Stomach (tissue), 9 donors: ENCODE measurements around the gene C5. TPM values are rescaled to one million over a fixed set of nuclear protein-coding genes. Genes with fewer than 3 reads are reported as not detected.

Experiments used
- DNase-seq, 2 donors: peaks; one replicate each; pipeline versions ENCODE4 v3.0.0 to v3.0.0-alpha.2; 2013 to 2019
- H3K27ac ChIP-seq, 5 donors: fragments of 200-600 bp in 4 of 5; sonication (generic) in 4 of 5; one replicate each; pipeline ENCODE4 v1.5.1; 2013 to 2019; ENCODE audit warnings: mild to moderate bottlenecking in 1 of 5, moderate library complexity in 1 of 5
- H3K27me3 ChIP-seq, 3 donors: fragments of 200-600 bp; sonication (generic); one replicate each; pipeline ENCODE4 v1.5.1; 2017 to 2019; ENCODE audit warnings: mixed run types in 1 of 3
- H3K36me3 ChIP-seq, 4 donors: fragments of 200-600 bp; sonication (generic); 1 replicate in 3 of 4; 2 replicates in 1 of 4; pipeline ENCODE4 v1.5.1; 2016 to 2019
- H3K4me1 ChIP-seq, 4 donors: fragments of 200-600 bp; sonication (generic); one replicate each; pipeline ENCODE4 v1.5.1; 2016 to 2019
- H3K4me3 ChIP-seq, 4 donors: fragments of 200-600 bp; sonication (generic) in 3 of 4; one replicate each; pipeline ENCODE4 v1.5.1; 2016 to 2019; ENCODE audit warnings: mild to moderate bottlenecking in 1 of 4
- H3K9me3 ChIP-seq, 4 donors: fragments of 200-600 bp; sonication (generic); one replicate each; pipeline ENCODE4 v1.5.1; 2016 to 2019
- EP300 ChIP-seq: sonication (generic); formaldehyde crosslinking; IDR thresholded peaks from one replicate; pipeline ENCODE4 v1.6.1; 2017; ENCODE audit warnings: antibody characterized with exemption
- POLR2A ChIP-seq, 4 donors: fragments of 450-650 bp; IDR thresholded peaks; one replicate each; pipeline ENCODE4 v1.6.1; 2016; ENCODE audit warnings: antibody characterized with exemption in 4 of 4, control low read depth in 2 of 4, mild to moderate bottlenecking in 1 of 4, moderate library complexity in 1 of 4
- POLR2AphosphoS5 ChIP-seq, 3 donors: sonication (generic); formaldehyde crosslinking; IDR thresholded peaks; one replicate each; pipeline ENCODE4 v1.6.1; 2016; ENCODE audit warnings: antibody characterized with exemption in 3 of 3
- WGBS, 5 donors: extraction: QIAGEN DNeasy Blood & Tissue Kit in 3 of 5; methylation state at CpG; one replicate each; pipeline versions ENCODE4 v1.1.5 to v1.1.7; 2013 to 2018; 5-methylcytosine and 5-hydroxymethylcytosine counted together
- intact Hi-C: fragments of 100-400 bp; cut with DNase I; formaldehyde crosslinking; loops from one replicate; pipeline ENCODE4 v1.15.1; 2023; ENCODE audit warnings: low total_unique reads
- polyA plus RNA-seq, 3 donors: library from polyadenylated mRNA; stranded (reverse); fragments of 200-250 nt; gene quantifications; one replicate each; pipeline ENCODE4 v1.2.3, GENCODE V29; 2013
- total RNA-seq, 5 donors: library from RNA; depleted of rRNA; stranded (reverse); fragments of >200 nt; gene quantifications; one replicate each; pipeline versions ENCODE4 v1.1.0 to v1.2.3, GENCODE V29; 2014 to 2016
- TF ChIP-seq, protein P1 (sequence below), 7 experiments: fragments of 450-650 bp in 4 of 7; fragments of 200-600 bp in 3 of 7; sonication (generic) in 3 of 7; IDR thresholded peaks; one replicate each; pipeline ENCODE4 v1.5.1; 2016 to 2019; ENCODE audit warnings: antibody characterized with exemption in 7 of 7, control low read depth in 2 of 7, mild to moderate bottlenecking in 1 of 7
- donor health status: healthy with polysubstance abuse.
- donor health status: Bipolar disorder and iron deficiency.
- donor health status: healthy.

The C5 gene
- total and polyA plus RNA-seq, 8 donors = 4.0 to 13.4 (median 6.2) TPM

DNA sequence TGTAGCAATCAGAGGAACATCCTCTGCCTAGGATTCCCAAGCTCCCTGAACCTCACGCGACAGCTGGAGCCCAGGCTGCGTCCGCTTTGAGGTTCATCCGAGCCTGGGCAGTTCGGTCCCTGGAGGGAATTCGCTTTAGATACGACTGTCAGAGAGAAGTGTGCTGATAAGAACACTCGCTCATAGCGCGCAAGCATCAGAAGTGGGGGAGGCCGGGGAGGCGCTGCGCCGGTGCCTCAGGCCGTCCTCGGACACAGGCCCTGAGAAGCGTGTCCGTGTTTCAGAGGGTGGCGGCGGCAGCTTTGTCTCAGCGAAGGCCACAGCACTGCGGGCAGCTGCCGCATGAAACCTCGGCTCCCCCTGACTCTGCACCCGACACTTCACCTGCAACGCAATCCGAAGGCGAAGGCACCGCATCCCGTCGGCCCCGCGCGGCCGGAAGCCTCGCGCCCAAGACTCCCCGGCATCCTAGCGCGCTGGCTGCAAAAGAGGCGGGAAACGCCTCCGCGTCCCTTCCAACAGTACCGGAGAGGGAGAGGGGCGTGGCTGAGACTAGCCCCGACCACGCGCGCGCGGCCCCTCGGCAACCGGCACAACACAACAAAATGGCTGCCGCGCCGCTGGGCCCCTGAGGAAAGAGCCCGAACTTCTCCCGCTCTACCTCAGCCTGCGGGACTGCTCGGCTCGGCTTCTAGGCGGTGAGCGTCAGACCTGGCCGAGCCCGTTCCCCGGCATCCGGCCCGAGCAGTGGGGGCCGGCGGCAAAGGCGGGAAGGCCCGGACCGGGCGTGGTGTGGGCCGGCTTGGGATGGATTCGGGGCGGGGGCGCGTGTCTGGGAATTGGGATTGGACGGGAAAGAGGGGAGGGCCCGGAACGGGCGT, 24.5 kb upstream of the C5 start, which contains the start of gene CNTRL:
Gene CNTRL, plus strand, starts transcription at position 586 of the 881 bp plus-strand sequence. CDS start 13,372 bp downstream, outside the sequence.
- peak within 1 kb of the TSS; percentile 73 to 87 (median 78) for H3K4me3 ChIP-seq
- peak within 1 kb of the TSS; percentile 77 to 93 (median 90) for H3K27ac ChIP-seq
- no peaks in the 10 kb centered on the region for H3K27me3 ChIP-seq
- no peak for TF ChIP-seq POLR2A (IDR thresholded peaks at IDR 0.05)
- peak; percentile 52 to 78 (median 67) for TF ChIP-seq POLR2AphosphoS5 (IDR thresholded peaks at IDR 0.05)
- peaks cover 25 to 37% (median 32%) of the 10 kb centered on the region in 4 donors for H3K4me1 ChIP-seq
- peak; percentile 87 to 97 for DNase-seq
- no peaks in the 10 kb centered on the region for H3K9me3 ChIP-seq
- 0 to 1% (median 1%) methylated on average over 53 to 85 of the region's 85 CpGs for WGBS, 5 donors
- intact Hi-C loops = no loop called here
- H3K36me3 ChIP-seq = no peaks in the 10 kb centered on the region

DNA sequence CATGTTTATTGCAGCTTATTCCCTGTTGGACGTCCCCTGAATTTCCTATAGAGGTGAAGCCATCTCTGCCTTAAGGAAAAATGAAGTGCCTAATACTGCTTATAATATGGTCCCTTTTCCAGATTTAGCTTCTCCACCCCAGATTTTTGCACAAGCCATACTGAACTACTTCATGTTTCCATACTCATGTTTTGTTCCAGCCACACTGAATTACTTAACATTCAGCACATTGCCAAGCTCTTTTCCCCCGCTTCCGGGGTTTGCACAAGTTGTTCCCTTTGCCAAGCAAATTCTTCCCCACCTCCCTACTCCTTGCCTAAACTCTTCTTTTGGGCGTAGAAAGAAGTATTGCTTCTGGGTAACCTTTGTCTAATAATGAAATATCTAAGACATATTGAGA, 23.0 kb upstream of the C5 start:
- 21 to 34% (median 28%) methylated on average over 4 of the region's 4 CpGs for WGBS, 5 donors
- peak overlapping the region in 4 of 5 donors; percentile 87 to 93 (median 92) for H3K27ac ChIP-seq
- TF ChIP-seq POLR2A (IDR thresholded peaks at IDR 0.05) (no peak), EP300 (no peak), POLR2AphosphoS5 (IDR thresholded peaks at IDR 0.05) (peak in 2 of 3 donors; percentile 34 to 54)
- TF ChIP-seq, protein P1, sequence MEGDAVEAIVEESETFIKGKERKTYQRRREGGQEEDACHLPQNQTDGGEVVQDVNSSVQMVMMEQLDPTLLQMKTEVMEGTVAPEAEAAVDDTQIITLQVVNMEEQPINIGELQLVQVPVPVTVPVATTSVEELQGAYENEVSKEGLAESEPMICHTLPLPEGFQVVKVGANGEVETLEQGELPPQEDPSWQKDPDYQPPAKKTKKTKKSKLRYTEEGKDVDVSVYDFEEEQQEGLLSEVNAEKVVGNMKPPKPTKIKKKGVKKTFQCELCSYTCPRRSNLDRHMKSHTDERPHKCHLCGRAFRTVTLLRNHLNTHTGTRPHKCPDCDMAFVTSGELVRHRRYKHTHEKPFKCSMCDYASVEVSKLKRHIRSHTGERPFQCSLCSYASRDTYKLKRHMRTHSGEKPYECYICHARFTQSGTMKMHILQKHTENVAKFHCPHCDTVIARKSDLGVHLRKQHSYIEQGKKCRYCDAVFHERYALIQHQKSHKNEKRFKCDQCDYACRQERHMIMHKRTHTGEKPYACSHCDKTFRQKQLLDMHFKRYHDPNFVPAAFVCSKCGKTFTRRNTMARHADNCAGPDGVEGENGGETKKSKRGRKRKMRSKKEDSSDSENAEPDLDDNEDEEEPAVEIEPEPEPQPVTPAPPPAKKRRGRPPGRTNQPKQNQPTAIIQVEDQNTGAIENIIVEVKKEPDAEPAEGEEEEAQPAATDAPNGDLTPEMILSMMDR (IDR thresholded peaks at IDR 0.05) = no peak
- no peak overlapping the region for H3K4me3 ChIP-seq
- DNase-seq = peak; percentile 39 to 80
- intact Hi-C loops = no loop called here
- no peaks in the 10 kb centered on the region for H3K36me3 ChIP-seq
- no peaks in the 10 kb centered on the region for H3K9me3 ChIP-seq
- no peaks in the 10 kb centered on the region for H3K27me3 ChIP-seq
- peaks cover 25 to 37% (median 32%) of the 10 kb centered on the region in 4 donors for H3K4me1 ChIP-seq

DNA sequence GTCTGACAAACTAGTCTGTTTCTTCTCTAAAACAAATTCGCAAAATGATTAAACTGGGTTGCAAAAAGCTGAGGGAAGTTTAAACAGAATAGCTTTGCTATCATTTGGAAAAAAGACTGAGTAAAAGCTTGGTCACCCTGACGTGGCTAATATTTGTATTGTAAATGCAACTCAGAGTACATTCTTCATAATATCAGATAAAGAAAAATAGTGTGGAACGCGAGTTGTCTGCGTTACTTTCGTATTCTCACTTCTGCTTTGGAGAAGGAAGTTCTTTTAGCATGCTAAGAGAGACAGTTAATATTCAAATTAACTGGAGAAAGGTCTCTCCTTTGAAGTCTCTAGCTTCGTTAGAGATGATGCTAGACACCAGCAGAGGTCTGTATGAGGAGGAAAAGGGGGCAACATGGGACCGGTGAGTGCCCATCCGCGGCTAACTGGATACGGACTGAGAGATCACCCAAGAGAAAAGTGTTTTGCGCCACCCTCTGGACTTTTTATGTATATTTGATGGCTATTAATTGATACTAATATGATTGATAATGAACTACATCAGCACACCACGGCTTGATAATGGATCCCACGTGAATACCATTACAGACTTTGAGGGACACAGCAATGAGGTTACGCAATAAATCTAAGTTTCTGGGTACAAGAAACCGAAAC, 21.8 kb upstream of the C5 start:
- Histone ChIP-seq H3K27me3 (no peaks in the 10 kb centered on the region), H3K27ac (peak overlapping the region; percentile 43 to 93 (median 90)), H3K36me3 (no peaks in the 10 kb centered on the region), H3K9me3 (no peaks in the 10 kb centered on the region), H3K4me3 (peak overlapping the region; percentile 25 to 51 (median 42)), H3K4me1 (peaks cover 25 to 37% (median 32%) of the 10 kb centered on the region in 4 donors)
- 9 to 29% (median 16%) methylated on average over 16 of the region's 16 CpGs for WGBS, 5 donors
- intact Hi-C loops = no loop called here
- TF ChIP-seq, protein P1 (IDR thresholded peaks at IDR 0.05) = peak in 2 of 7 experiments; percentile 25 to 41
- no peak for TF ChIP-seq EP300
- peak; percentile 33 to 63 for DNase-seq

DNA sequence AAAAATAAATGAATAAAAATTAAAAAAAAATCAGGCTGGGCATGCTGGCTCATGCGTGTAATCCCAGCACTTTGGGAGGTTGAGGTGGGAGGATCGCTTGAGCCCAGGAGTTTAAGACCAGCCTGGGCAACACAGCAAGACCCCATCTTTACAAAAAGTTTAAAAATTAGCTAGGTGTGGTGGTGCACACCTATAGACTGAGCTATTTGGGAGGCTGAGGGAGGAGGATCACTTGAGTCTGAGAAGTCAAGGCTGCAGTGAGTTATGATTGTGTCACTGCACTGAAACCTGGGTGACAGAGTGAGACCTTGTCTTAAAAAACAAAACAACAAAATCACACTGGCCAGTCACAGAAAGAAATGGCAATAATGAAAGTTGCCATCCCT, 21.3 kb upstream of the C5 start:
- intact Hi-C loops = no loop called here
- Histone ChIP-seq H3K4me1 (peaks cover 25 to 37% (median 32%) of the 10 kb centered on the region in 4 donors), H3K27me3 (no peaks in the 10 kb centered on the region), H3K9me3 (no peaks in the 10 kb centered on the region), H3K36me3 (no peaks in the 10 kb centered on the region), H3K27ac (peak overlapping the region in 4 of 5 donors; percentile 87 to 93 (median 92)), H3K4me3 (peak overlapping the region; percentile 25 to 51 (median 42))
- DNase-seq = no peak
- TF ChIP-seq EP300 (no peak), POLR2AphosphoS5 (IDR thresholded peaks at IDR 0.05) (no peak), POLR2A (IDR thresholded peaks at IDR 0.05) (no peak)
- TF ChIP-seq, protein P1 (IDR thresholded peaks at IDR 0.05) = no peak
- WGBS, 5 donors = 92 to 96% (median 94%) methylated on average over 2 of the region's 2 CpGs
